MCF 10A (cell line): ENCODE data around the gene LRBA. TPM values are rescaled to one million over a fixed set of nuclear protein-coding genes. Genes with fewer than 3 reads are reported as not detected.
"Not testable (repeated sequence)": the region's sequence is repeated elsewhere in the genome, so short reads cannot be mapped to it uniquely, and the experiment has no call there.

ENCODE experiments used
- Bru-seq: library from RNA; stranded (reverse); fragments of 400-500 nt; gene quantifications from one replicate; lab custom pipeline; 2021; lab: Mats Ljungman, UMichigan
- BruChase-seq, 2 experiments: library from RNA; stranded (reverse); fragments of 400-500 nt; gene quantifications; one replicate each; lab custom pipeline; 2021; lab: Mats Ljungman, UMichigan
- BruUV-seq: library from RNA; stranded (reverse); fragments of 400-500 nt; replicated peaks from 2 replicates; lab custom pipeline; 2021; lab: Mats Ljungman, UMichigan
- CTCF ChIA-PET: fragments of 300-600 bp; sonication (Branson Sonifier 250); formaldehyde crosslinking; extraction: SDS; loops from one replicate; lab custom pipeline; 2021; ENCODE audit warnings: antibody characterized with exemption, inconsistent platforms; lab: Yijun Ruan, JAX
- POLR2A ChIA-PET: fragments of 300-600, 350-650 bp; sonication (Branson Sonifier 250); formaldehyde crosslinking; extraction: SDS; loops from one replicate; lab custom pipeline; 2020; ENCODE audit warnings: antibody characterized with exemption, inconsistent platforms; lab: Yijun Ruan, JAX
- DNase-seq: peaks from one replicate; pipeline ENCODE4 v3.0.0-alpha.2; 2018; ENCODE audit not compliant: unreplicated experiment
- H3K27ac Mint-ChIP-seq: one replicate; pipeline ENCODE4 v1.8.0; 2022; ENCODE audit warnings: mild to moderate bottlenecking, low read depth, mixed read lengths; ENCODE audit not compliant: unreplicated experiment
- H3K27me3 Mint-ChIP-seq: one replicate; pipeline ENCODE4 v1.8.0; 2022; ENCODE audit warnings: mixed read lengths; ENCODE audit not compliant: insufficient read depth, unreplicated experiment
- H3K36me3 Mint-ChIP-seq: one replicate; pipeline ENCODE4 v1.8.0; 2022; ENCODE audit warnings: mild to moderate bottlenecking, moderate library complexity, mixed read lengths; ENCODE audit not compliant: insufficient read depth, unreplicated experiment
- H3K4me1 Mint-ChIP-seq: one replicate; pipeline ENCODE4 v1.8.0; 2022; ENCODE audit warnings: mixed read lengths; ENCODE audit not compliant: insufficient read depth, unreplicated experiment
- H3K4me3 Mint-ChIP-seq: one replicate; pipeline ENCODE4 v1.8.0; 2022; ENCODE audit warnings: mild to moderate bottlenecking, moderate library complexity, mixed read lengths; ENCODE audit not compliant: unreplicated experiment
- H3K9me3 Mint-ChIP-seq: one replicate; pipeline ENCODE4 v1.8.0; 2022; ENCODE audit warnings: mixed read lengths; ENCODE audit not compliant: unreplicated experiment
- CTCF ChIP-seq: fragments of 200-600 bp; IDR thresholded peaks from one replicate; pipeline ENCODE4 v1.8.0; 2022; ENCODE audit warnings: antibody characterized with exemption, mild to moderate bottlenecking; ENCODE audit not compliant: unreplicated experiment
- intact Hi-C: fragments of 100-400 bp; cut with micrococcal nuclease; formaldehyde crosslinking; loops from 2 replicates; pipeline ENCODE4 v1.14.1; 2022
- long read RNA-seq: library from polyadenylated mRNA; stranded (forward); transcript quantifications from one replicate; pipeline ENCODE4 v2.0.0, GENCODE V29; 2022
- total RNA-seq: library from RNA; stranded (reverse); gene quantifications from 2 replicates; pipeline ENCODE4 v1.2.3, GENCODE V29; 2022

LRBA gene, protein sequence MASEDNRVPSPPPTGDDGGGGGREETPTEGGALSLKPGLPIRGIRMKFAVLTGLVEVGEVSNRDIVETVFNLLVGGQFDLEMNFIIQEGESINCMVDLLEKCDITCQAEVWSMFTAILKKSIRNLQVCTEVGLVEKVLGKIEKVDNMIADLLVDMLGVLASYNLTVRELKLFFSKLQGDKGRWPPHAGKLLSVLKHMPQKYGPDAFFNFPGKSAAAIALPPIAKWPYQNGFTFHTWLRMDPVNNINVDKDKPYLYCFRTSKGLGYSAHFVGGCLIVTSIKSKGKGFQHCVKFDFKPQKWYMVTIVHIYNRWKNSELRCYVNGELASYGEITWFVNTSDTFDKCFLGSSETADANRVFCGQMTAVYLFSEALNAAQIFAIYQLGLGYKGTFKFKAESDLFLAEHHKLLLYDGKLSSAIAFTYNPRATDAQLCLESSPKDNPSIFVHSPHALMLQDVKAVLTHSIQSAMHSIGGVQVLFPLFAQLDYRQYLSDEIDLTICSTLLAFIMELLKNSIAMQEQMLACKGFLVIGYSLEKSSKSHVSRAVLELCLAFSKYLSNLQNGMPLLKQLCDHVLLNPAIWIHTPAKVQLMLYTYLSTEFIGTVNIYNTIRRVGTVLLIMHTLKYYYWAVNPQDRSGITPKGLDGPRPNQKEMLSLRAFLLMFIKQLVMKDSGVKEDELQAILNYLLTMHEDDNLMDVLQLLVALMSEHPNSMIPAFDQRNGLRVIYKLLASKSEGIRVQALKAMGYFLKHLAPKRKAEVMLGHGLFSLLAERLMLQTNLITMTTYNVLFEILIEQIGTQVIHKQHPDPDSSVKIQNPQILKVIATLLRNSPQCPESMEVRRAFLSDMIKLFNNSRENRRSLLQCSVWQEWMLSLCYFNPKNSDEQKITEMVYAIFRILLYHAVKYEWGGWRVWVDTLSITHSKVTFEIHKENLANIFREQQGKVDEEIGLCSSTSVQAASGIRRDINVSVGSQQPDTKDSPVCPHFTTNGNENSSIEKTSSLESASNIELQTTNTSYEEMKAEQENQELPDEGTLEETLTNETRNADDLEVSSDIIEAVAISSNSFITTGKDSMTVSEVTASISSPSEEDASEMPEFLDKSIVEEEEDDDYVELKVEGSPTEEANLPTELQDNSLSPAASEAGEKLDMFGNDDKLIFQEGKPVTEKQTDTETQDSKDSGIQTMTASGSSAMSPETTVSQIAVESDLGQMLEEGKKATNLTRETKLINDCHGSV (N-terminal part only)
- total RNA-seq, result 64.5 and 65.1 TPM in 2 replicates
- Bru-seq, nascent RNA, result percentile 87 among the genes with signal in this experiment
- percentile 76 among the genes with signal in this experiment for BruChase-seq, experiment 1, labeled RNA remaining after a 6-hour chase
- percentile 75 among the genes with signal in this experiment for BruChase-seq, experiment 2, labeled RNA remaining after a 2-hour chase
- long read RNA-seq, partial matches to known transcripts, result 10 of 46 reads
- long read RNA-seq, other reads (novel, unspliced or antisense), result 36 of 46 reads

DNA sequence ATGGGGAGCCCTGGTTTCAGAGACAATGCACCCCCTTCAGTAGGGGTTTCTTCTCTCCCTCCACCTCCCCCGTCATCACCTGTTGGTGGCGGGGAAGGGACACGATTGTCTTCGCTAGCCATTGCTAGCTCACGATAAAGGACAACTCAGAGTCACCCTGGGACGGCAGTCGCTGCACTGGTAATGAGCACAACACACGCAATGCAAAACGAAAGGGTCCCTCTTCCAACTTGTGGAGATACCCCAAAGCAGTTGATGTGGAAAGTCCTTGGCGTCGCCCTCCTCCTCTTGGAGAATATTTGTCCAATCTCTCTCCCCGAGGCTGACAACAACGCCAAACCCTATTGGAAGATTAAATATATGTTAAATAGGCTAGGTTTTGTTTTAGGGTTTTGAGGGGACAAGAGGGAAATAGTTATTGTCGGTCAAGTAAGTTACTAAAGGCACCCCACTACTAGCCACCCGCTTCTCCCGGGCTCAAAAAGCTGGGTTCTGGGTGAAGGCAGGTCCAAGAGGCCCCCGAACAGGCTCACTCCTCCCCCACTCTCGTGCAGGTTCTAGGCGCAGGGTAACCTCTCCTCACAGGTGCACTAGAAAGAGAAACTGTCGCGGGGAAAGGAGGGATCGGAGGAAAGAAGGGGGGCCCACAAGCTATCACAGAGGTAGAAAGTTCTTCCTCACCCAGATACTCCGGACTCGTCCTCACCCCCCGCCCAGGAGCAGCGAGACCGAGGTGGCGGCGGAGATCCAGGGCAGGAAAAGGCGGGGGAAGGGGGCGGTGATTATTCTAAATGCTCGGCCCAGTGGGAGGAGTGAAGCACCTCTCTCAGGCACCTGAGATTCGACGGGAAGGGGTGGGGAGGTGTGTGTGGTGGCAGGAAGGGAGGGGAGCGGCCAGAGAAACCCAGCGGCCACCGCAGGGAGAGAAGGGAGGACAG, at the start of gene LRBA:
TSS of gene LRBA (minus strand) at position 764 of the 938 bp plus-strand sequence. CDS start at position 122, 642 bp downstream.
- Mint-ChIP-seq H3K36me3 (peaks cover 14% of the 10 kb centered on the region), H3K9me3 (no peaks in the 10 kb centered on the region), H3K4me1 (peaks cover 13% of the 10 kb centered on the region), H3K4me3 (peak within 1 kb of the TSS; percentile 99), H3K27me3 (no peaks in the 10 kb centered on the region), H3K27ac (peak within 1 kb of the TSS; percentile 83)
- DNase-seq, result peak; percentile 91
- BruUV-seq, result TSS peak; percentile 80
- no peak for TF ChIP-seq CTCF
- intact Hi-C loops, result loop anchor here (1.0 to 10.0 kb wide), 2 partner anchors 85 to 130 kb away; partner anchors contain the start of gene RPS3A
- ChIA-PET CTCF (interaction anchor here (0.6 kb wide), 1 partner anchor 85 kb away, joined by 4 read pairs; the partner anchor contains the start of gene RPS3A), POLR2A (interaction anchor here (0.7 to 5.3 kb wide), 18 partner anchors 10 to 1764 kb away, joined by 3 to 84 read pairs (median 4); partner anchors contain the start of genes RPS3A and SH3D19)

DNA sequence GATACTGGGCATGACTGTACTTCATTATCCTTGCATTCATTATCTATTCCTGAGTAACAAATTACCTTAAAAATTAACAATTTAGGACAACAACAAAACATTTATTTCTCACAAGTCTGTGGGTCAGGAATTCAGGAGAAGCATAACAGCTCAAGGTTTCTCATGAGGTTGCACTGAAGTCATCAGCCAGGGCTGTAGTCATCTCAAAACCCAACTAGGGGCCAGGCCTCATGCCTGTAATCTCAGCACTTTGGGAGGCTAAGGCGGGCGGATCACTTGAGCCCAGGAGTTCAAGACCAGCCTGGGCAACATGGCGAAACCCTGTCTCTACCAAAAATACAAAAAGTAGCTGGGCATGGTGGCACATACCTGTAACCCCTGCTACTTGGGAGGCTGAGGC, 48.1 kb upstream of the LRBA start:
- H3K9me3 Mint-ChIP-seq, H3K36me3 Mint-ChIP-seq, H3K4me3 Mint-ChIP-seq, H3K4me1 Mint-ChIP-seq, intact Hi-C loops, H3K27me3 Mint-ChIP-seq, H3K27ac Mint-ChIP-seq, BruUV-seq, DNase-seq, POLR2A ChIA-PET: not testable (repeated sequence)
- CTCF ChIA-PET, result interaction anchor here (1.0 kb wide), 1 partner anchor 22 kb away, joined by 5 read pairs; no protein-coding TSS in a partner anchor

DNA sequence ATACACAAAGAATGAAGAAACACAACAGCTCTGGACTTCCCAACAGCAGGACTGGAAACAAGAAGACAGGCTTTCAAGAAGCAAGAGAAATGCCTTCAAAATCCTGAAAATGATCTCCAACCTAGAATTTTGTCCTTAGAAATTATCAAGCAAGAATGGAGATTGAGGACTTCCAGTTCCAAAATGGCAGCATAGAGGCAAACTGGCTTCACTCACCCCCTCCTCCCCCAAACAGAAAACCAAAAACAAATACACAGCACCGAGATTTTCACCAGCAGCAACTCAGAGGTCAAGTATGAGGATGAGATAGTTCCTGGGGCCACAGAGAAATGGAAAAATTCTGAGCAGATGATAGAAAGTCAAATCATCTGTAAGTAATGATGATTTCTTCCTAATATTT, 40.5 kb upstream of the LRBA start:
- Mint-ChIP-seq H3K4me1 (no peaks in the 10 kb centered on the region), H3K4me3 (no peak overlapping the region), H3K36me3 (no peaks in the 10 kb centered on the region), H3K27me3 (no peaks in the 10 kb centered on the region), H3K9me3 (no peaks in the 10 kb centered on the region), H3K27ac (no peak overlapping the region)
- TF ChIP-seq CTCF, result no peak
- intact Hi-C loops, result no loop called here
- ChIA-PET CTCF (interaction anchor here (0.5 to 0.6 kb wide), 2 partner anchors 13 to 96 kb away, joined by 3 read pairs; no protein-coding TSS in a partner anchor), POLR2A (interaction anchor here (0.9 kb wide), 1 partner anchor 12 kb away, joined by 3 read pairs; no protein-coding TSS in a partner anchor)
- DNase-seq, result no peak
- no TSS peak for BruUV-seq
